ENCODE results near the gene GJB6.

The GJB6 gene

GRCh38 chr13:20271441-20271840 is 39.3 kb upstream of the GJB6 start:
- ATAC-seq, result no peak
- TF ChIP-seq ZNF8 (CRISPR knock-in tag; IDR thresholded peaks at IDR 0.05) (no peak), ZFP30 (CRISPR knock-in tag; IDR thresholded peaks at IDR 0.05) (no peak), SNAI2 (CRISPR knock-in tag; IDR thresholded peaks at IDR 0.05) (no peak), POU6F1 (CRISPR knock-in tag; IDR thresholded peaks at IDR 0.05; ENCODE audit: borderline replicate concordance, low read depth) (no peak), GLIS3 (CRISPR knock-in tag; IDR thresholded peaks at IDR 0.05) (no peak), CSDC2 (CRISPR knock-in tag; IDR thresholded peaks at IDR 0.05) (no peak), CREB5 (CRISPR knock-in tag; IDR thresholded peaks at IDR 0.05; ENCODE audit: low read depth) (no peak), RARB (CRISPR knock-in tag; IDR thresholded peaks at IDR 0.05) (no peak), ZC3H10 (CRISPR knock-in tag; IDR thresholded peaks at IDR 0.05) (no peak), CSRNP3 (CRISPR knock-in tag; IDR thresholded peaks at IDR 0.05) (no peak), ZNF565 (CRISPR knock-in tag; conservative IDR thresholded peaks at IDR 0.05; ENCODE audit: low read depth) (no peak), ARNTL (CRISPR knock-in tag; IDR thresholded peaks at IDR 0.05; ENCODE audit: borderline replicate concordance, low read depth) (no peak), PATZ1 (CRISPR knock-in tag; IDR thresholded peaks at IDR 0.05; ENCODE audit: borderline replicate concordance) (no peak), TCF4 (CRISPR knock-in tag; IDR thresholded peaks at IDR 0.05; ENCODE audit: borderline replicate concordance) (no peak), TOX (CRISPR knock-in tag; IDR thresholded peaks at IDR 0.05; ENCODE audit: borderline replicate concordance) (no peak), ESRRG (CRISPR knock-in tag; IDR thresholded peaks at IDR 0.05) (no peak)

- no peak for ATAC-seq
- TF ChIP-seq ZNF8 (CRISPR knock-in tag; IDR thresholded peaks at IDR 0.05), result no peak
- no peak for TF ChIP-seq GLIS3 (CRISPR knock-in tag; IDR thresholded peaks at IDR 0.05)
- TF ChIP-seq POU6F1 (CRISPR knock-in tag; IDR thresholded peaks at IDR 0.05; ENCODE audit: borderline replicate concordance, low read depth), result no peak
- no peak for TF ChIP-seq BACH2 (CRISPR knock-in tag; IDR thresholded peaks at IDR 0.05; ENCODE audit: borderline replicate concordance)
- TF ChIP-seq ZNF565 (CRISPR knock-in tag; conservative IDR thresholded peaks at IDR 0.05; ENCODE audit: low read depth), result no peak
- no peak for TF ChIP-seq CSRNP3 (CRISPR knock-in tag; IDR thresholded peaks at IDR 0.05)
- no peak for TF ChIP-seq TCF4 (CRISPR knock-in tag; IDR thresholded peaks at IDR 0.05; ENCODE audit: borderline replicate concordance)
- no peak for TF ChIP-seq ESRRG (CRISPR knock-in tag; IDR thresholded peaks at IDR 0.05)
- TF ChIP-seq ZFP30 (CRISPR knock-in tag; IDR thresholded peaks at IDR 0.05), result no peak
- TF ChIP-seq TSHZ2 (CRISPR knock-in tag; IDR thresholded peaks at IDR 0.05), result no peak
- no peak for TF ChIP-seq PPARA (CRISPR knock-in tag; IDR thresholded peaks at IDR 0.05; ENCODE audit: borderline replicate concordance)
- no peak for TF ChIP-seq ARNTL (CRISPR knock-in tag; IDR thresholded peaks at IDR 0.05; ENCODE audit: borderline replicate concordance, low read depth)
- no peak for TF ChIP-seq RARB (CRISPR knock-in tag; IDR thresholded peaks at IDR 0.05)
- TF ChIP-seq ZNF70 (CRISPR knock-in tag; IDR thresholded peaks at IDR 0.05), result no peak
Measured at GRCh38 chr13:20270163-20270865, 38.2 kb upstream of the GJB6 start.

All from SK-N-SH treated with all-trans-retinoic acid at 6 μM for 48 hours (cell line).